ENCODE data around the gene LSM2. TPM values are rescaled to one million over a fixed set of nuclear protein-coding genes. Genes with fewer than 3 reads are reported as not detected.

Gene LSM2
- total and polyA plus RNA-seq, 9 of the 15 experiments (the other 6 are each of a cell fraction or from before 2014, with no cell fraction given), result 154 to 407 (median 223) TPM

- TF ChIP-seq, protein P1, sequence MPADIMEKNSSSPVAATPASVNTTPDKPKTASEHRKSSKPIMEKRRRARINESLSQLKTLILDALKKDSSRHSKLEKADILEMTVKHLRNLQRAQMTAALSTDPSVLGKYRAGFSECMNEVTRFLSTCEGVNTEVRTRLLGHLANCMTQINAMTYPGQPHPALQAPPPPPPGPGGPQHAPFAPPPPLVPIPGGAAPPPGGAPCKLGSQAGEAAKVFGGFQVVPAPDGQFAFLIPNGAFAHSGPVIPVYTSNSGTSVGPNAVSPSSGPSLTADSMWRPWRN (IDR thresholded peaks at IDR 0.05; ENCODE audit: low read depth), result no peak
- TF ChIP-seq NR0B1 (IDR thresholded peaks at IDR 0.05; ENCODE audit: partially characterized antibody) (no peak), JUND (IDR thresholded peaks at IDR 0.05; ENCODE audit: borderline replicate concordance, low read depth, low read length) (peak; percentile 49; the same call in 1 of the 2 replicates), JUND (tag; IDR thresholded peaks at IDR 0.05; ENCODE audit: borderline replicate concordance, low read depth, low read length) (peak; percentile 35; the same call in 1 of the 3 replicates), ZFPM2 (CRISPR knock-in tag; IDR thresholded peaks at IDR 0.05) (no peak), CEBPG (CRISPR knock-in tag; IDR thresholded peaks at IDR 0.05) (no peak), CEBPG (tag; conservative IDR thresholded peaks at IDR 0.05 in 1 of 2, IDR thresholded peaks at IDR 0.05 in 1 of 2) (no peak), DIDO1 (tag; IDR thresholded peaks at IDR 0.05; ENCODE audit: low read depth) (no peak), XRCC4 (IDR thresholded peaks at IDR 0.05; ENCODE audit: extremely low read depth, insufficient read depth, insufficient read length) (no peak), KHSRP (IDR thresholded peaks at IDR 0.05) (no peak), NFE2L1 (tag; IDR thresholded peaks at IDR 0.05; ENCODE audit: borderline replicate concordance, low read depth) (no peak), GTF2A2 (tag; IDR thresholded peaks at IDR 0.05) (no peak), DDX20 (tag; IDR thresholded peaks at IDR 0.05; ENCODE audit: low read depth) (no peak)
- TF ChIP-seq, protein P2, sequence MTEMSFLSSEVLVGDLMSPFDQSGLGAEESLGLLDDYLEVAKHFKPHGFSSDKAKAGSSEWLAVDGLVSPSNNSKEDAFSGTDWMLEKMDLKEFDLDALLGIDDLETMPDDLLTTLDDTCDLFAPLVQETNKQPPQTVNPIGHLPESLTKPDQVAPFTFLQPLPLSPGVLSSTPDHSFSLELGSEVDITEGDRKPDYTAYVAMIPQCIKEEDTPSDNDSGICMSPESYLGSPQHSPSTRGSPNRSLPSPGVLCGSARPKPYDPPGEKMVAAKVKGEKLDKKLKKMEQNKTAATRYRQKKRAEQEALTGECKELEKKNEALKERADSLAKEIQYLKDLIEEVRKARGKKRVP (CRISPR knock-in tag; IDR thresholded peaks at IDR 0.05), result peak; percentile 75; the same call in 1 of the 2 replicates
- TF ChIP-seq, protein P3, sequence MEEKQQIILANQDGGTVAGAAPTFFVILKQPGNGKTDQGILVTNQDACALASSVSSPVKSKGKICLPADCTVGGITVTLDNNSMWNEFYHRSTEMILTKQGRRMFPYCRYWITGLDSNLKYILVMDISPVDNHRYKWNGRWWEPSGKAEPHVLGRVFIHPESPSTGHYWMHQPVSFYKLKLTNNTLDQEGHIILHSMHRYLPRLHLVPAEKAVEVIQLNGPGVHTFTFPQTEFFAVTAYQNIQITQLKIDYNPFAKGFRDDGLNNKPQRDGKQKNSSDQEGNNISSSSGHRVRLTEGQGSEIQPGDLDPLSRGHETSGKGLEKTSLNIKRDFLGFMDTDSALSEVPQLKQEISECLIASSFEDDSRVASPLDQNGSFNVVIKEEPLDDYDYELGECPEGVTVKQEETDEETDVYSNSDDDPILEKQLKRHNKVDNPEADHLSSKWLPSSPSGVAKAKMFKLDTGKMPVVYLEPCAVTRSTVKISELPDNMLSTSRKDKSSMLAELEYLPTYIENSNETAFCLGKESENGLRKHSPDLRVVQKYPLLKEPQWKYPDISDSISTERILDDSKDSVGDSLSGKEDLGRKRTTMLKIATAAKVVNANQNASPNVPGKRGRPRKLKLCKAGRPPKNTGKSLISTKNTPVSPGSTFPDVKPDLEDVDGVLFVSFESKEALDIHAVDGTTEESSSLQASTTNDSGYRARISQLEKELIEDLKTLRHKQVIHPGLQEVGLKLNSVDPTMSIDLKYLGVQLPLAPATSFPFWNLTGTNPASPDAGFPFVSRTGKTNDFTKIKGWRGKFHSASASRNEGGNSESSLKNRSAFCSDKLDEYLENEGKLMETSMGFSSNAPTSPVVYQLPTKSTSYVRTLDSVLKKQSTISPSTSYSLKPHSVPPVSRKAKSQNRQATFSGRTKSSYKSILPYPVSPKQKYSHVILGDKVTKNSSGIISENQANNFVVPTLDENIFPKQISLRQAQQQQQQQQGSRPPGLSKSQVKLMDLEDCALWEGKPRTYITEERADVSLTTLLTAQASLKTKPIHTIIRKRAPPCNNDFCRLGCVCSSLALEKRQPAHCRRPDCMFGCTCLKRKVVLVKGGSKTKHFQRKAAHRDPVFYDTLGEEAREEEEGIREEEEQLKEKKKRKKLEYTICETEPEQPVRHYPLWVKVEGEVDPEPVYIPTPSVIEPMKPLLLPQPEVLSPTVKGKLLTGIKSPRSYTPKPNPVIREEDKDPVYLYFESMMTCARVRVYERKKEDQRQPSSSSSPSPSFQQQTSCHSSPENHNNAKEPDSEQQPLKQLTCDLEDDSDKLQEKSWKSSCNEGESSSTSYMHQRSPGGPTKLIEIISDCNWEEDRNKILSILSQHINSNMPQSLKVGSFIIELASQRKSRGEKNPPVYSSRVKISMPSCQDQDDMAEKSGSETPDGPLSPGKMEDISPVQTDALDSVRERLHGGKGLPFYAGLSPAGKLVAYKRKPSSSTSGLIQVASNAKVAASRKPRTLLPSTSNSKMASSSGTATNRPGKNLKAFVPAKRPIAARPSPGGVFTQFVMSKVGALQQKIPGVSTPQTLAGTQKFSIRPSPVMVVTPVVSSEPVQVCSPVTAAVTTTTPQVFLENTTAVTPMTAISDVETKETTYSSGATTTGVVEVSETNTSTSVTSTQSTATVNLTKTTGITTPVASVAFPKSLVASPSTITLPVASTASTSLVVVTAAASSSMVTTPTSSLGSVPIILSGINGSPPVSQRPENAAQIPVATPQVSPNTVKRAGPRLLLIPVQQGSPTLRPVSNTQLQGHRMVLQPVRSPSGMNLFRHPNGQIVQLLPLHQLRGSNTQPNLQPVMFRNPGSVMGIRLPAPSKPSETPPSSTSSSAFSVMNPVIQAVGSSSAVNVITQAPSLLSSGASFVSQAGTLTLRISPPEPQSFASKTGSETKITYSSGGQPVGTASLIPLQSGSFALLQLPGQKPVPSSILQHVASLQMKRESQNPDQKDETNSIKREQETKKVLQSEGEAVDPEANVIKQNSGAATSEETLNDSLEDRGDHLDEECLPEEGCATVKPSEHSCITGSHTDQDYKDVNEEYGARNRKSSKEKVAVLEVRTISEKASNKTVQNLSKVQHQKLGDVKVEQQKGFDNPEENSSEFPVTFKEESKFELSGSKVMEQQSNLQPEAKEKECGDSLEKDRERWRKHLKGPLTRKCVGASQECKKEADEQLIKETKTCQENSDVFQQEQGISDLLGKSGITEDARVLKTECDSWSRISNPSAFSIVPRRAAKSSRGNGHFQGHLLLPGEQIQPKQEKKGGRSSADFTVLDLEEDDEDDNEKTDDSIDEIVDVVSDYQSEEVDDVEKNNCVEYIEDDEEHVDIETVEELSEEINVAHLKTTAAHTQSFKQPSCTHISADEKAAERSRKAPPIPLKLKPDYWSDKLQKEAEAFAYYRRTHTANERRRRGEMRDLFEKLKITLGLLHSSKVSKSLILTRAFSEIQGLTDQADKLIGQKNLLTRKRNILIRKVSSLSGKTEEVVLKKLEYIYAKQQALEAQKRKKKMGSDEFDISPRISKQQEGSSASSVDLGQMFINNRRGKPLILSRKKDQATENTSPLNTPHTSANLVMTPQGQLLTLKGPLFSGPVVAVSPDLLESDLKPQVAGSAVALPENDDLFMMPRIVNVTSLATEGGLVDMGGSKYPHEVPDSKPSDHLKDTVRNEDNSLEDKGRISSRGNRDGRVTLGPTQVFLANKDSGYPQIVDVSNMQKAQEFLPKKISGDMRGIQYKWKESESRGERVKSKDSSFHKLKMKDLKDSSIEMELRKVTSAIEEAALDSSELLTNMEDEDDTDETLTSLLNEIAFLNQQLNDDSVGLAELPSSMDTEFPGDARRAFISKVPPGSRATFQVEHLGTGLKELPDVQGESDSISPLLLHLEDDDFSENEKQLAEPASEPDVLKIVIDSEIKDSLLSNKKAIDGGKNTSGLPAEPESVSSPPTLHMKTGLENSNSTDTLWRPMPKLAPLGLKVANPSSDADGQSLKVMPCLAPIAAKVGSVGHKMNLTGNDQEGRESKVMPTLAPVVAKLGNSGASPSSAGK (IDR thresholded peaks at IDR 0.05), result no peak
Observed at GRCh38 chr6:31814677-31815024, 7.9 kb upstream of the LSM2 start (continued).
